A549 (cell line): Measurements from ENCODE around the gene SEMA3E. TPM values are rescaled to one million over a fixed set of nuclear protein-coding genes. Genes with fewer than 3 reads are reported as not detected.
A peak's percentile ranks its signal among the peaks of the same experiment; 100 is the strongest.

Experiments used
- ATAC-seq, 2 experiments: fragments of 200-7000 bp in 1 of 2; fragments of >200 bp in 1 of 2; cut with Nextera tagmentation in 1 of 2; cut with Tn5 transposase in 1 of 2; 3 replicates each; pipeline versions ENCODE4 v1.8.0 to v1.9.1; 2018 to 2020; ENCODE audit warnings: mild to moderate bottlenecking in 1 of 2, moderate library complexity in 1 of 2
- CTCF ChIA-PET: fragments of 300-600 bp; sonication (Branson Sonifier 250); formaldehyde crosslinking; extraction: SDS; loops from one replicate; lab custom pipeline; 2021; ENCODE audit warnings: antibody characterized with exemption, inconsistent platforms; lab: Yijun Ruan, JAX
- POLR2A ChIA-PET: fragments of 350-600 bp; formaldehyde crosslinking; extraction: SDS; loops from one replicate; lab custom pipeline; 2021; ENCODE audit warnings: antibody characterized with exemption, inconsistent platforms; lab: Yijun Ruan, JAX
- DNase-seq, 2 experiments: peaks; one replicate each; pipeline versions ENCODE4 v3.0.0 to v3.0.0-alpha.2; 2011 to 2016; ENCODE audit warnings: low read depth in 1 of 2, low spot score in 1 of 2
- FAIRE-seq: peaks from 2 replicates; lab custom pipeline; 2011; peaks lifted over from hg19 to GRCh38; lab: Jason Lieb, UNC
- H3K27ac ChIP-seq, 2 experiments: fragments of >200 bp; sonication (Bioruptor Twin); formaldehyde crosslinking; 3 replicates each; pipeline ENCODE4 v1.5.1; 2016 to 2017
- H3K4me1 ChIP-seq: fragments of >200 bp; sonication (Bioruptor Twin); formaldehyde crosslinking; 3 replicates; pipeline ENCODE4 v1.6.1; 2016
- H3K4me2 ChIP-seq: fragments of >200 bp; sonication (Bioruptor Twin); formaldehyde crosslinking; 3 replicates; pipeline ENCODE4 v1.6.1; 2016
- H3K4me3 ChIP-seq: fragments of >200 bp; sonication (Bioruptor Twin); formaldehyde crosslinking; 3 replicates; pipeline ENCODE4 v1.5.1; 2016
- H3K9me3 ChIP-seq: fragments of >200 bp; sonication (Bioruptor Twin); formaldehyde crosslinking; 3 replicates; pipeline ENCODE4 v1.6.1; 2016
- BCL3 ChIP-seq: fragments of >200 bp; sonication (Bioruptor Twin); formaldehyde crosslinking; IDR thresholded peaks from 3 replicates; pipeline ENCODE4 v1.6.1; 2016
- BHLHE40 ChIP-seq: IDR thresholded peaks from 2 replicates; pipeline ENCODE4 v1.6.1; 2012; ENCODE audit warnings: low read depth, low read length, inconsistent platforms
- CBX8 ChIP-seq: fragments of 200-600 bp; sonication (generic); IDR thresholded peaks from 2 replicates; pipeline ENCODE4 v1.6.1; 2016
- CHD2 ChIP-seq: fragments of 150-350 bp; IDR thresholded peaks from 2 replicates; pipeline ENCODE4 v1.6.1; 2014; ENCODE audit warnings: low read length; ENCODE audit not compliant: partially characterized antibody
- EHF ChIP-seq: fragments of 250-450 bp; sonication (Bioruptor Pico); IDR thresholded peaks from 2 replicates; pipeline ENCODE4 v1.5.0; 2020; ENCODE audit warnings: mild to moderate bottlenecking
- EP300 ChIP-seq, 2 experiments: fragments of >200 bp; sonication (Bioruptor Twin); formaldehyde crosslinking; IDR thresholded peaks; 2 replicates in 1 of 2; 3 replicates in 1 of 2; pipeline ENCODE4 v1.6.1; 2016 to 2017
- ESRRA ChIP-seq: fragments of 150-350 bp; IDR thresholded peaks from 2 replicates; pipeline ENCODE4 v1.6.1; 2014; ENCODE audit warnings: mild to moderate bottlenecking, low read length, borderline replicate concordance
- FOXS1 ChIP-seq: fragments of 250-450 bp; sonication (Bioruptor Pico); IDR thresholded peaks from 2 replicates; pipeline ENCODE4 v1.5.0; 2020; ENCODE audit warnings: mild to moderate bottlenecking, moderate library complexity
- GATA3 ChIP-seq: IDR thresholded peaks from 2 replicates; pipeline ENCODE4 v1.6.1; 2012; ENCODE audit warnings: borderline replicate concordance
- HEYL ChIP-seq: fragments of 250-450 bp; sonication (Bioruptor Pico); IDR thresholded peaks from 2 replicates; pipeline ENCODE4 v1.8.0; 2021; ENCODE audit warnings: mild to moderate bottlenecking, moderate library complexity
- HOXB13 ChIP-seq: fragments of 250-450 bp; sonication (Bioruptor Pico); IDR thresholded peaks from 2 replicates; pipeline ENCODE4 v1.5.0; 2020; ENCODE audit warnings: low read depth, mild to moderate bottlenecking, moderate library complexity
- HOXB5 ChIP-seq: fragments of 250-450 bp; sonication (Bioruptor Pico); IDR thresholded peaks from 2 replicates; pipeline ENCODE4 v1.5.0; 2020; ENCODE audit warnings: mild to moderate bottlenecking, moderate library complexity
- JUNB ChIP-seq: fragments of >200 bp; sonication (Bioruptor Twin); formaldehyde crosslinking; IDR thresholded peaks from 2 replicates; pipeline ENCODE4 v1.6.1; 2016
- MAFK ChIP-seq: fragments of 450-650 bp; IDR thresholded peaks from 2 replicates; pipeline ENCODE4 v1.6.1; 2014; ENCODE audit not compliant: partially characterized antibody
- MAX ChIP-seq: IDR thresholded peaks from 2 replicates; pipeline ENCODE4 v1.6.1; 2012
- MYC ChIP-seq: IDR thresholded peaks from 2 replicates; pipeline ENCODE4 v1.6.1; 2012; ENCODE audit warnings: mild to moderate bottlenecking, inconsistent platforms, low read length, improper control_type of control experiment, borderline replicate concordance
- NR3C1 ChIP-seq: fragments of >200 bp; sonication (Bioruptor Twin); formaldehyde crosslinking; IDR thresholded peaks from 3 replicates; pipeline ENCODE4 v1.6.1; 2017
- POLR2A ChIP-seq: IDR thresholded peaks from 2 replicates; pipeline ENCODE4 v1.6.1; 2012; ENCODE audit warnings: mild to moderate bottlenecking, low read length
- RARB ChIP-seq: fragments of 250-450 bp; sonication (Bioruptor Pico); IDR thresholded peaks from 2 replicates; pipeline ENCODE4 v1.8.0; 2021; ENCODE audit warnings: mild to moderate bottlenecking, moderate library complexity
- RCOR1 ChIP-seq: fragments of 150-350 bp; IDR thresholded peaks from 2 replicates; pipeline ENCODE4 v1.6.1; 2014; ENCODE audit warnings: antibody characterized with exemption, low read length, low read depth
- RFX5 ChIP-seq: fragments of 450-650 bp; IDR thresholded peaks from 2 replicates; pipeline ENCODE4 v1.7.1; 2014; ENCODE audit warnings: antibody characterized with exemption, mild to moderate bottlenecking, moderate library complexity
- SREBF2 ChIP-seq: fragments of 450-650 bp; IDR thresholded peaks from 2 replicates; pipeline ENCODE4 v1.6.1; 2014; ENCODE audit warnings: mild to moderate bottlenecking, moderate library complexity
- TP53 ChIP-seq: fragments of 250-450 bp; sonication (Bioruptor Pico); IDR thresholded peaks from 2 replicates; pipeline ENCODE4 v1.5.0; 2021; ENCODE audit warnings: mild to moderate bottlenecking, moderate library complexity
- USF2 ChIP-seq: fragments of 450-650 bp; IDR thresholded peaks from 2 replicates; pipeline ENCODE4 v1.6.1; 2014; ENCODE audit warnings: antibody characterized with exemption
- ZNF302 ChIP-seq: fragments of 250-450 bp; sonication (Bioruptor Pico); IDR thresholded peaks from 2 replicates; pipeline ENCODE4 v1.9.0; 2021; ENCODE audit warnings: inconsistent platforms, mild to moderate bottlenecking, moderate library complexity
- WGBS: methylation state at CpG from one replicate; pipeline ENCODE4 v1.1.6; 2017; ENCODE audit errors: missing lambda C conversion rate; 5-methylcytosine and 5-hydroxymethylcytosine counted together
- polyA plus RNA-seq, 4 experiments: library from polyadenylated mRNA; depleted of rRNA in 3 of 4; stranded (reverse); fragments of >200 nt; fragmentation: RNase III in 1 of 4; extraction: RNeasy Plus Mini Kit Qiagen cat#74134 plus additional on column Dnase treatment in 1 of 4; gene quantifications; 2 replicates in 3 of 4; 3 replicates in 1 of 4; pipeline ENCODE4 v1.2.3, GENCODE V29; 2011 to 2017
- TF ChIP-seq, protein P1 (sequence below): fragments of 250-450 bp; sonication (Bioruptor Pico); IDR thresholded peaks from 2 replicates; pipeline ENCODE4 v1.5.0; 2021; ENCODE audit warnings: mild to moderate bottlenecking, moderate library complexity, borderline replicate concordance
- TF ChIP-seq, protein P2 (sequence below): IDR thresholded peaks from 2 replicates; pipeline ENCODE4 v1.6.1; 2012; ENCODE audit warnings: low read depth, borderline replicate concordance
- TF ChIP-seq, protein P3 (sequence below): fragments of >200 bp; sonication (Bioruptor Twin); formaldehyde crosslinking; IDR thresholded peaks from 3 replicates; pipeline ENCODE4 v1.5.1; 2016

The SEMA3E gene
- polyA plus RNA-seq, 2 of the 4 experiments (the other 2 are of a cell fraction) = 1.4 to 2.3 TPM

- ChIA-PET POLR2A (no interaction called here), CTCF (no interaction called here)
- no peak overlapping the region for H3K27ac ChIP-seq
- H3K4me1 ChIP-seq = 0 out of 3 replicates have a peak, but pooled peaks cover 2% of the 10 kb centered on the region
- ATAC-seq (peak; percentile 54 to 68; a peak in 3 of 6 replicates), FAIRE-seq (no peak), DNase-seq (peak in 1 of 2 experiments; percentile 29)
- H3K9me3 ChIP-seq = no peaks in the 10 kb centered on the region
- H3K4me2 ChIP-seq = no peak overlapping the region
- TF ChIP-seq ZNF302 = no peak
- TF ChIP-seq GATA3 = no peak
- TF ChIP-seq BCL3 = no peak
- TF ChIP-seq USF2 = no peak
- TF ChIP-seq HEYL (CRISPR knock-in tag) = no peak
- no peak for TF ChIP-seq MYC
- TF ChIP-seq HOXB13 (CRISPR knock-in tag) = no peak
- no peak for TF ChIP-seq CBX8
- TF ChIP-seq RFX5 = no peak
- TF ChIP-seq MAX = no peak
- TF ChIP-seq RCOR1 = no peak
- TF ChIP-seq, protein P1, sequence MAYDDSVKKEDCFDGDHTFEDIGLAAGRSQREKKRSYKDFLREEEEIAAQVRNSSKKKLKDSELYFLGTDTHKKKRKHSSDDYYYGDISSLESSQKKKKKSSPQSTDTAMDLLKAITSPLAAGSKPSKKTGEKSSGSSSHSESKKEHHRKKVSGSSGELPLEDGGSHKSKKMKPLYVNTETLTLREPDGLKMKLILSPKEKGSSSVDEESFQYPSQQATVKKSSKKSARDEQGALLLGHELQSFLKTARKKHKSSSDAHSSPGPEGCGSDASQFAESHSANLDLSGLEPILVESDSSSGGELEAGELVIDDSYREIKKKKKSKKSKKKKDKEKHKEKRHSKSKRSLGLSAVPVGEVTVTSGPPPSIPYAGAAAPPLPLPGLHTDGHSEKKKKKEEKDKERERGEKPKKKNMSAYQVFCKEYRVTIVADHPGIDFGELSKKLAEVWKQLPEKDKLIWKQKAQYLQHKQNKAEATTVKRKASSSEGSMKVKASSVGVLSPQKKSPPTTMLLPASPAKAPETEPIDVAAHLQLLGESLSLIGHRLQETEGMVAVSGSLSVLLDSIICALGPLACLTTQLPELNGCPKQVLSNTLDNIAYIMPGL (CRISPR knock-in tag) = no peak
- TF ChIP-seq NR3C1 = no peak
- no peak for TF ChIP-seq POLR2A
- no peak for TF ChIP-seq ESRRA
- no peak for TF ChIP-seq FOXS1 (CRISPR knock-in tag)
- no peak for TF ChIP-seq RARB
- no peak for TF ChIP-seq JUNB
- no peak overlapping the region for H3K4me3 ChIP-seq
- WGBS = 73% methylated on average over 6 of the region's 6 CpGs
These were observed 173.5 kb downstream of the SEMA3E start for GRCh38 chr7:83475420-83475819.

- ChIA-PET CTCF (no interaction called here), POLR2A (no interaction called here)
- TF ChIP-seq BHLHE40 (no peak), SREBF2 (no peak), EP300 (IDR thresholded peaks at IDR 0.05) (no peak), RCOR1 (no peak), TP53 (CRISPR knock-in tag) (no peak), NR3C1 (no peak), EHF (CRISPR knock-in tag) (no peak), HOXB5 (CRISPR knock-in tag) (no peak), MAFK (no peak), CHD2 (no peak)
- TF ChIP-seq, protein P2, sequence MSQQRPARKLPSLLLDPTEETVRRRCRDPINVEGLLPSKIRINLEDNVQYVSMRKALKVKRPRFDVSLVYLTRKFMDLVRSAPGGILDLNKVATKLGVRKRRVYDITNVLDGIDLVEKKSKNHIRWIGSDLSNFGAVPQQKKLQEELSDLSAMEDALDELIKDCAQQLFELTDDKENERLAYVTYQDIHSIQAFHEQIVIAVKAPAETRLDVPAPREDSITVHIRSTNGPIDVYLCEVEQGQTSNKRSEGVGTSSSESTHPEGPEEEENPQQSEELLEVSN = no peak
- TF ChIP-seq, protein P3, sequence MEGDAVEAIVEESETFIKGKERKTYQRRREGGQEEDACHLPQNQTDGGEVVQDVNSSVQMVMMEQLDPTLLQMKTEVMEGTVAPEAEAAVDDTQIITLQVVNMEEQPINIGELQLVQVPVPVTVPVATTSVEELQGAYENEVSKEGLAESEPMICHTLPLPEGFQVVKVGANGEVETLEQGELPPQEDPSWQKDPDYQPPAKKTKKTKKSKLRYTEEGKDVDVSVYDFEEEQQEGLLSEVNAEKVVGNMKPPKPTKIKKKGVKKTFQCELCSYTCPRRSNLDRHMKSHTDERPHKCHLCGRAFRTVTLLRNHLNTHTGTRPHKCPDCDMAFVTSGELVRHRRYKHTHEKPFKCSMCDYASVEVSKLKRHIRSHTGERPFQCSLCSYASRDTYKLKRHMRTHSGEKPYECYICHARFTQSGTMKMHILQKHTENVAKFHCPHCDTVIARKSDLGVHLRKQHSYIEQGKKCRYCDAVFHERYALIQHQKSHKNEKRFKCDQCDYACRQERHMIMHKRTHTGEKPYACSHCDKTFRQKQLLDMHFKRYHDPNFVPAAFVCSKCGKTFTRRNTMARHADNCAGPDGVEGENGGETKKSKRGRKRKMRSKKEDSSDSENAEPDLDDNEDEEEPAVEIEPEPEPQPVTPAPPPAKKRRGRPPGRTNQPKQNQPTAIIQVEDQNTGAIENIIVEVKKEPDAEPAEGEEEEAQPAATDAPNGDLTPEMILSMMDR = no peak
- FAIRE-seq = no peak
- no peak overlapping the region for H3K4me3 ChIP-seq
- no peak for DNase-seq
- H3K9me3 ChIP-seq = no peaks in the 10 kb centered on the region
- H3K4me2 ChIP-seq = no peak overlapping the region
- H3K27ac ChIP-seq = no peak overlapping the region
- 90% methylated on average over 2 of the region's 2 CpGs for WGBS
- peaks cover 23% of the 10 kb centered on the region for H3K4me1 ChIP-seq
- no peak for ATAC-seq
These were observed 176.6 kb downstream of the SEMA3E start for GRCh38 chr7:83472376-83472775.
